HL-60 (cell line): ENCODE results near the gene KIF26B.

ENCODE experiments used
- CTCF ChIP-seq: IDR thresholded peaks from one replicate; pipeline ENCODE4 v1.5.1; 2011; ENCODE audit warnings: low read length, control low read depth, inconsistent platforms; ENCODE audit not compliant: insufficient read depth
- POLR2AphosphoS5 ChIP-seq: IDR thresholded peaks from 2 replicates; pipeline ENCODE4 v1.6.1; 2012; ENCODE audit warnings: low read depth

- TF ChIP-seq CTCF: no peak
- no peak for TF ChIP-seq POLR2AphosphoS5
Observed at GRCh38 chr1:245650441-245650960, 495.7 kb downstream of the KIF26B start.
